Stimulated activated CD8-positive, alpha-beta memory T cell treated with anti-CD3 and anti-CD28 coated beads, Interleukin-12 subunit alpha, Interleukin-12 subunit beta, amount 100 ng/mL, for 4 hours (primary cell): ENCODE measurements around the gene ARFGAP3.
"Not testable (repeated sequence)": the region's sequence is repeated elsewhere in the genome, so short reads cannot be mapped to it uniquely, and the experiment has no call there.

Experiments used
- DNase-seq: peaks from one replicate; pipeline ENCODE4 v3.0.0-alpha.2; 2020; ENCODE audit warnings: low read depth

The ARFGAP3 gene

GRCh38 chr22:42794551-42795510 is 62.2 kb downstream of the ARFGAP3 start:
- DNase-seq: no peak

GRCh38 chr22:42793848-42794405 is 63.1 kb downstream of the ARFGAP3 start:
- DNase-seq: no peak

GRCh38 chr22:42792909-42793847 is 63.9 kb downstream of the ARFGAP3 start:
- no peak for DNase-seq

- DNase-seq: no peak
These were observed 64.6 kb downstream of the ARFGAP3 start for GRCh38 chr22:42792453-42792908.

- DNase-seq: no peak
These were observed 65.2 kb downstream of the ARFGAP3 start for GRCh38 chr22:42791721-42792452.

GRCh38 chr22:42788466-42788865 is 68.6 kb downstream of the ARFGAP3 start:
- DNase-seq: no peak

- DNase-seq: no peak
These were observed 69.1 kb downstream of the ARFGAP3 start for GRCh38 chr22:42788021-42788420.

- no peak for DNase-seq
These were observed 69.7 kb downstream of the ARFGAP3 start for GRCh38 chr22:42787357-42787736.

GRCh38 chr22:42786606-42787356 is 70.3 kb downstream of the ARFGAP3 start:
- no peak for DNase-seq

- DNase-seq: no peak
These were observed 71.2 kb downstream of the ARFGAP3 start for GRCh38 chr22:42785706-42786499.

GRCh38 chr22:42782306-42782705 is 74.8 kb downstream of the ARFGAP3 start:
- not testable (repeated sequence) for DNase-seq

GRCh38 chr22:42780070-42780540 is 77.0 kb downstream of the ARFGAP3 start:
- DNase-seq: no peak

- DNase-seq: no peak
These were observed 79.9 kb downstream of the ARFGAP3 start for GRCh38 chr22:42777126-42777525.

- no peak for DNase-seq
These were observed 83.9 kb downstream of the ARFGAP3 start for GRCh38 chr22:42773167-42773566.

GRCh38 chr22:42772647-42773046 is 84.4 kb downstream of the ARFGAP3 start:
- DNase-seq: no peak

GRCh38 chr22:42770941-42771647 is 86.0 kb downstream of the ARFGAP3 start:
- DNase-seq: no peak

- DNase-seq: no peak
These were observed 86.7 kb downstream of the ARFGAP3 start for GRCh38 chr22:42770448-42770726.

GRCh38 chr22:42769574-42770447 is 87.3 kb downstream of the ARFGAP3 start:
- DNase-seq: no peak

- no peak for DNase-seq
These were observed 87.9 kb downstream of the ARFGAP3 start for GRCh38 chr22:42769238-42769573.
